IPS DF 19.7 (cell line): ENCODE data around the gene PTPRJ.

Source experiments
- DNase-seq: peaks from one replicate; pipeline ENCODE4 v3.0.0-alpha.2; 2013; ENCODE audit warnings: low read depth, low spot score

The PTPRJ gene

GRCh38 chr11:48216510-48216909 is 236.2 kb downstream of the PTPRJ start, which contains the start of gene OR4B1:
OR4B1 (plus strand) TSS chr11:48216810; CDS start chr11:48216810, 0 bp downstream.
- no peak for DNase-seq
